Stomach (tissue), 4 donors: ENCODE measurements around the gene FNDC3B.

Experiments
- POLR2A ChIP-seq, 4 donors: fragments of 450-650 bp; IDR thresholded peaks; one replicate each; pipeline ENCODE4 v1.6.1; 2016; ENCODE audit warnings: antibody characterized with exemption in 4 of 4, control low read depth in 2 of 4, mild to moderate bottlenecking in 1 of 4, moderate library complexity in 1 of 4
- TF ChIP-seq, protein P1 (sequence below), 7 experiments: fragments of 450-650 bp in 4 of 7; fragments of 200-600 bp in 3 of 7; sonication (generic) in 3 of 7; IDR thresholded peaks; one replicate each; pipeline ENCODE4 v1.5.1; 2016 to 2019; ENCODE audit warnings: antibody characterized with exemption in 7 of 7, control low read depth in 2 of 7, mild to moderate bottlenecking in 1 of 7

DNA sequence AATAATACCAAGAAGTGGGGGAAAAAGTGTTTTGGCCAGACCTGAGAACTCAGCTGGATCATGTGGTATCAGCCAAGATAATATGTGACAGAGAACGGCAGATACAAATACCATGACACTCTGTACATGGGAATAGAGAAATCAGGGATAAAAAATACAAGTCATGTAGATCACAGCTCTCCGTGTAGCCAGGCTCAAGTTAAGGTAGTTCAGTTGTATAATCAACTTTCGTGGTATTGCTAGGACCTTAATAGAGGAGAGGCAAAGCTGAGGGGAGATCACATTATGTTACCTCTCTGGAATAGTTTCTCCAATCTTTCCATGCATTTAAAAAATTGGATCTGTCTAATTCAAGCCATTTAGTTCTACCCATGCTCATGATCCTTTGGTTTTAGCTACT is 229.0 kb downstream of the FNDC3B start:
- TF ChIP-seq POLR2A (IDR thresholded peaks at IDR 0.05) = no peak
- TF ChIP-seq, protein P1, sequence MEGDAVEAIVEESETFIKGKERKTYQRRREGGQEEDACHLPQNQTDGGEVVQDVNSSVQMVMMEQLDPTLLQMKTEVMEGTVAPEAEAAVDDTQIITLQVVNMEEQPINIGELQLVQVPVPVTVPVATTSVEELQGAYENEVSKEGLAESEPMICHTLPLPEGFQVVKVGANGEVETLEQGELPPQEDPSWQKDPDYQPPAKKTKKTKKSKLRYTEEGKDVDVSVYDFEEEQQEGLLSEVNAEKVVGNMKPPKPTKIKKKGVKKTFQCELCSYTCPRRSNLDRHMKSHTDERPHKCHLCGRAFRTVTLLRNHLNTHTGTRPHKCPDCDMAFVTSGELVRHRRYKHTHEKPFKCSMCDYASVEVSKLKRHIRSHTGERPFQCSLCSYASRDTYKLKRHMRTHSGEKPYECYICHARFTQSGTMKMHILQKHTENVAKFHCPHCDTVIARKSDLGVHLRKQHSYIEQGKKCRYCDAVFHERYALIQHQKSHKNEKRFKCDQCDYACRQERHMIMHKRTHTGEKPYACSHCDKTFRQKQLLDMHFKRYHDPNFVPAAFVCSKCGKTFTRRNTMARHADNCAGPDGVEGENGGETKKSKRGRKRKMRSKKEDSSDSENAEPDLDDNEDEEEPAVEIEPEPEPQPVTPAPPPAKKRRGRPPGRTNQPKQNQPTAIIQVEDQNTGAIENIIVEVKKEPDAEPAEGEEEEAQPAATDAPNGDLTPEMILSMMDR (IDR thresholded peaks at IDR 0.05) = no peak
